Epidermal melanocyte (primary cell): ENCODE results near the gene CABLES2.

Experiments
- DNase-seq: peaks from one replicate; pipeline ENCODE4 v3.0.0; 2011; ENCODE audit warnings: low spot score; ENCODE audit not compliant: insufficient read length

The CABLES2 gene

DNA sequence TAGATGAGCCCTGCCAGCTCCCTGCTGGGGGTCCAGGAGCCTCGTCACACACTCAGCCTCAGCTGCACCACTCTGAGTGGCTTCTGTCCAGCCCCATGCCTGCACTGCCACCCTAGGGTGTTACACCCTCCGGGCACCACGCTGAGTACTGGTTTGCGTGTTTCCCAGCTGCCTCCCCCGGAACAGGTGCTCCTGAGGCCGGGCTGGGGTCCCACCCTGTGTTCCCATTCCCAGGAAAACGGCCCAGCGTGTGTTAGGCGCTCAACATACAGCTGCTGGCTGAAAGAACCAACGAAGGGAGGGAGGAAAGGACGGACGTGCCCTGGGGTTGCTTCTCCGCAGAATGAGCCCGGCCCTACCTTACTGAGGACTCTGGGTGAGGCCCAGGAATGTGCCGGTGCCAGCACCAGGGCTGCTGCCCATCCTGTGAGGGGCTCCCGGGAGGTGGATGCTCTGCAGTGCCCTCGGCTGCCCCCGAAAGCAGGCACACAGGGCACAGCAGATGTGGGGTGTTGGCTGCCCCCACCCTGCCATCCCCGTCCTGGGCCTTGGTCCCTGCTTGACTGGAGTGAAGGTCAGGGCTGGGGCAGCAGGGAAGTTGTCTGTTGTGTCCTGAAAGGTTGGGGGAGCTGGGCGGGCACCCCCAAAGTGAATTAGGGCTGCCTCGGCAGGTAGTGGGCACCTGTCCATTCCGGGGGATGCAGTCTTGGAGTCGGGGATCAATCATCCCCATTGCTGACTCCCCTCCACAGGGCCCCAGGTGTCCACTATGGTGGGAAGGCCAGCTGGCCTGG lies 56.3 kb downstream of the CABLES2 start:
- DNase-seq = no peak

DNA sequence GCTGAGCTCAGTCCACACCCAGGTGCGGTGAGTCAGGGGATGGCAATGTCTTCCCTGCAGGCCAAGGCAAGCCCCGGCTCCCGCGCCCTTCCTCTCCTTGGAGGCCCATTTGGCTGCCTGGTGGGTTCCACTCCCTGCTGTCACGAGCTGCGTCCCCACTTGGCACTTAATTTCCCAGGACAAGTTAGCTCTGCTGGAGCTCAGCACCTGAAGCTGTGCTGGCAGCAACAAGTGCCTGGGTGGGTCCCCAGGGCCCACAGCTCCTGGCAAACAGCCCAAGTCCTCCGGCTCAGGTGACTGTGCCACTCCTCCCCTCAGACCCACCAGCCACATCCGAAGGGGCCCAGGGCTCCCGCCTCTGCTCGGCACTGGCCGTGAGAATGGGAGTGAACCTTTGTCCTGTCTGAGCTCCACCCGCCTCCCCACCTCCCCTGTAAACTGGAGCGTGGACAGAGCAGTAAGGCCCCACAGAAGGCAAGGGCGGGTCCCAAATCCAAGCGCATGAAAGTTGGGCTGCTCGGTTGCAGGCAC lies 56.9 kb downstream of the CABLES2 start:
- no peak for DNase-seq

DNA sequence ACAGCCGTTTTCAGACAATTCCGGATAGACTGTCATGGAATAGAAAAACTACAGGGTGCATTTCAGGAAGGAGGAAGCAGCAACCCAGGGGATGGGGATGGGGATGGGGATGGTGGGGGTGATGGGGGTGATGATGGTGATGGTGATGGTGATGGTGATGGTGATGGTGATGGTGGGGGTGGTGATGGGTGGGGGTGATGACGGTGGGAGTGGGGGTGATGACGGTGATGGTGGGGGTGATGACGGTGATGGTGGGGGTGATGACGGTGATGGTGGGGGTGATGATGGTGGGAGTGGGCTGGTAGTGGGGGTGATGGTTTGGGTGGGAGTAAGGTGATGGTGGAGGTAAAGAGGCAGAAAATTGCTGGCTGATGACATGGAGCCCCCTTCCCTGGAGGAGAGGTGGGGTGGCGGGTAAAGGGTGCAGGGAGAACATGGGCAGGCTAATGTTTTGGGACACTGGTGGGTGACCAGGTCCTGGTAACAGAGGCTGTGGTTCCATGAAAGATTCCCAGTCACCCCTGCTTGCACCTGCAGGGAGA lies 57.5 kb downstream of the CABLES2 start:
- DNase-seq = no peak

DNA sequence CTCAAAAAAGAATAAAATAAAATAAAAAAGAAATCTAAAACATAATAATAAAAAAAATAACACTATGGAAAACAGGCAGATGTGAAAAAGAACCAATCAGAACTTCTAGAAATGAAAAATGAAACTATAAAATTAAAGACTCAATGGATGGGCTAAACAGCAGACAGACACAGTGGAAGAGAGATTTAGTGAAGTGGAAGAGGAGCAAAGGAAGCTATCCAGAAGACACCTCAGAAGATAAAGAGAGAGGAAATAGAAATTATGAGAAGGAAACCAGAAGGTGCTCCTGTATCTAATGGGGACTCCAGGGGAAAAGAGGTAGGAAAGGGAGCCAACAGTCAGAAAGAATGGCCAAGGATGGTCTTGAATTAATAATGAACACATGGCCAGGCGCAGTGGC lies 58.5 kb downstream of the CABLES2 start:
- DNase-seq = no peak

DNA sequence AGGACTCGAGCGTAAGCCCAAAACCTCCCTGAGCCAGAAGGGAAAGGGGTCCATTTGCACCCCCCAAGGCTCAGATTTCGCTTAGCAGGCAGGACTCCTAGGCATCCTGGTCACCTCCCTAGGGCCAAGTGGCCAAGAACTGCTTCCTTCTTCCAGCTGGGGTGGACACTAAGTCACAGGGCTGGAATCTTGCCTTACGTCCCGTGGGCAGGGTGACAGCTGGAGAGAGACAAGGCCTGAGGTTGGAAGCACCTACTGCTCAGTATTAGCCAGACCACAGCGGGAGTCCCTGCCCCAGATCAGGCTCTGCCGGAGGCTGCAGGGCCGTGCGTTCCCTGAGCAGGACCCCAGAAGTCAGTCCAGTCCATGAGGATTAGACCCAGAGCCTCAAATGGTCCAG lies 59.6 kb downstream of the CABLES2 start:
- DNase-seq = no peak

DNA sequence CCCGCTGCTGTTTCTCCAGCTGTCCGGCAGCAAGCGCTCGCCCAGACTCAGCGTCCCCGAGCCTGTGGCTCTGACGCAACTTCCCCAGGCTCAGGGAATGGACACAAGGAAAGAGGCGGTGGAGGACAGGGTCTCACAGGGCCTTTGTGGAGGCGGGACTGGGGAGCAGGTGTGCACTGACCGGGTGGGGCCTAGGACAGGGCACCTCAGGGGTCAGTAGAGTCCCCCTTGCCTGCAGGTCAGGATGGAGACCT lies 60.0 kb downstream of the CABLES2 start:
- DNase-seq = no peak

DNA sequence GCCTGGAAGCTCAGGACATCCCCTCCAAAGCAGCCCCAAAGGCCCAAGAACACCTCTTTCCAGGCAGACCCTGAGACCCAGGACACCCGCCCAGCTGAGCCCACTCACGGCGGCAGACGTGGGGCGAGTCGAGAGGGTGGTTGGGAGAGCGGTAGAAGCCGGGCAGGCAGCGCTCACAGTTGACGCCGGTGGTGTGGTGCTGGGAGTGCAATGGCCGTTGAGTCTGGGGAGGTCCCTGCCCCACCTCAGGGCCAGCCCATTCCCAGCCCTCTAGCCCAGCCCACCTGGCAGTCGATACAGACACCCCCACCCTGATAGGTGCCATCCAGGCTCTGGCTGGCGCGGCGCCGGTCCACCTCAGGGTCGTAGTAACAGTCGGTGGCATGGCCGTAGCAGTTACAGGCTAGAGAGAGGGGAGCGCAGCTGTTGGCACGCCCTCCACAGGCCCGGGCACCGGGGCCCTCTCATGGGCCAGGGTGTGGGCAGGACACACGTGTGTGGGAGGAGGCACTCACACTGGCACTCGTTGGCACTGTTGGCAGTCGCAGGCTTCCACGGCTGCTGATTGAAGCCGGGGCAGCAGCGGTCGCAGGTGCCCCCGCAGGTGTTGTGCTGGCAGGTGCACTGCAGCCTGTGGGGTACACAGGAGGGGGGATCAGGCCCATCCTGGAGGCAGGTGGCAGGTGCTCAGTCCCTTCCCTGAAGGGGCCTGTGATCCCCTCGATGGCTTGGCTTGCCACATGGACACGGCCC lies 60.5 kb downstream of the CABLES2 start:
- no peak for DNase-seq

DNA sequence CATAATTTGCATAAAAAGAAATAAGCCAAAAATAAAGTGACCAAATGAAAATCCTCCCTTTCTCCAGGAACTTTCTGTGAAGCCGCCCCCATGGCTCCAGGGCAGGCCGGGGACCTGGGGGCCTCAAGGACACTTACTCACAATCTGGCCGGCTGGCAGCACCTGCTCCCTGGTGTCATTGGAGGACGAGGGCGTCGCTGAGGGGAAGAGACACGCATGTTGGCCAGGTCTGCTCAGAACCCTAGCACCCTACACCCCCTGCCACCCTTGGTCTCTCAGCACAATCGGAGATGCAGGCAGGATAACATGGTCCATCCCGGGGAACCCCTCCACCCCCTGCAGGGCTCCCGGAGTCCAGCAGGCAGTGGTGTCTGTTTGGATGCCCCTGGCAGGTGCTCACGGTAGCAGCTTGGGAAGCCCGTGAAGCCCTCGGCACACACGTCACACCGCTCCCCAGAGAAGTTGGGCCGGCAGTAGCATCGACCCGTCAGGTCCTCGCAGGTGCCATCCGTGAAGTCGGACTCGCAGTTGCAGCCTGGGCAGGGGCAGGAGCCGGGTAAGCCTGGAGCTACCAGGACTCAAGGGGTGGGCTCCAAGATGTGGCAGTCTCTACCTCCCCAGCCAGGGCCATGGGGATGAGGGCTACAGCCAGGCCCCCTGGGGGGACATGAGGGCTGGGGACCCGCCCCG lies 61.3 kb downstream of the CABLES2 start:
- no peak for DNase-seq

DNA sequence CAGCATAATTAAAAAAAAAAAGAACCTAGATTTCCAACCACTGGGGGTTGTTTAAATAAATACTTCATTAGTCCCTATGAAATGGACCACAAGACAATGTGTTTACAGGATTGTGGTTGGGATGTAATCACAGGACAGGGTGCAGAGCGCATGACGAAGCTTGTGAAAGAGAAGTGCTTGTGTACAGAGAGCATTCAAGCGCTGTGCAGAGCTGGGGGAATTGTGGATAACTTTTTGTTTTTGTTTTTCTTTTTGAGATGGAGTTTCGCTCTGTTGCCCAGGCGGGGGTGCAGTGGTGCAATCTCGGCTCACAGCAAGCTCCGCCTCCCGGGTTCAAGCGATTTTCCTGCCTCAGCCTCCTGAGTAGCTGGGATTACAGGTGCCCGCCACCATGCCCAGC lies 62.3 kb downstream of the CABLES2 start:
- no peak for DNase-seq

DNA sequence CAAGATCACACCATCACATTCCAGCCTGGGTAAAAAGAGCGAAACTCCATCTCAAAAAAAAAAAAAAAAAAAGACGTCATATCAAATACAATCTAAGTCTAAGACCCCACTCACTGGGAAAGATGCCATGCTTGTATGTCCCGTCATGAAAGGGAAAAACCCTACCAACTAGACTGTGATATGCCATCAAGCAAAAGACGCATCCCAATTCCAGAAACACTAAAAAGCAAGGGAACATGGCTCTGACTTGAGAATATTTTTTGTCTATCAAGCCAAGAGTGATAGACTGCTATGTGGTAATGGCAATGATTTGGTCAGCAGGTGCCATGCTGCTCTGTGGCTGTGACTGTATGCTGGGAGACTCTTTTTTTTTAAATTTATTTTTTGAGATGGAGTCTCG lies 63.0 kb downstream of the CABLES2 start:
- DNase-seq = no peak

DNA sequence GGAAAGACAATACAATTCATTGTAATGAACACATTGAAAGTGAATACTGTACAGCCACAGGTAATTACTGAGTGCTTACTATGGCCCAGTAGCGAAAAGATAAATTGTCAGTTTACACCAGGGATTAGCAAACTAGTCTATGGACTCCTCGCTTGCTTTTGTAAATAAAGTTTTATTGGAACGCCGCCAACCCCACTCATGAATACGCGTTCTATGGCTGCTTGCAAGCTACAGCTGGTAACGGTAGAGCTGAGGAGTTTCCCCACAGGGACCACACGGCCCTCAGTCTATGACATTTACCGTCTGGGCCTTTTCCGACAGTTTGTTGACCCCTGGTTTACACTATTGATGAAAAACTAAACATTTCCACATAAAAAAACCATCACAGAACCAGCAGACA lies 64.2 kb downstream of the CABLES2 start:
- DNase-seq = no peak

DNA sequence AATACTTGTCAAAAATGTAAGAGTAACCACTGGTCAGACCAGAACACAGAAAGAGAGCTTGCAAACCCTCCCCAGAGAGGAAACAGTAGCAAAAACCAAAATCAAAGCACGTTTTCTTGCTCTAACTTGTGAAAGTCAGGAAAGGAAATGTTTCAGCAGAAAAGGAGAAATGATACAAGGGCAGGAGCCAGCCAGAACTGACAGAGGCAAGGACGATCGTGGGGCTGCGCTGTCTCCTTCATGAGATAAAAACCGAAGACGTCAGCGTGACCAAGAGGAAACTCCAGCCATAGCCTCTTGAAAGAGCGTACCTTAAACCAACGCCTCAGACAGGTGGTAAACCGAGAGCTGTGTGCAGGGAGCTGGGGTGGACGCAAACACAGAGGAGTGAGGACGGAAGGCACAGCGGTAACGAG lies 67.4 kb downstream of the CABLES2 start:
- no peak for DNase-seq
